ENCODE data around the gene RPTOR.

RPTOR gene

DNA sequence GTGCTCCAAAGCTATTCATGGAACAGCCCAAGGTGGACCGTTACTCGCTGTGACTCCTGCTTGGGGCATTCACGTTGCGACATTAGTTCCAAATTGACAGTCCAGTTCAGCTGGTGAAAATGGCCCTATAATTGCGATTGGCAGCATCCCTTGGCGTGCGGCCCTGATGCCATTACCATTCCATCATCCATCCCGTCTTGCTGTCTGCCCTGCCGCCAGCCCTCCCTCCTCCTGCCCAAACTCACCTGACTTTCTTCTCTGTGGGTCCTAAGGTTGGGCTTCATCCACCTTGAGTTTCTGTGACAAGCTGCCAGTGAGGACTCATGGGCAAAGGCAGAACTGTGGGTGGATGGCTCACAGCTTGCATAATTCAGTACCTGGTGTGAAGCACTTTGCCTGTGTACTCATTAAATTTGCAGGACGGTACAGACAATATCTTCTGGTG lies 104.6 kb downstream of the RPTOR start:
- no peak for DNase-seq

DNA sequence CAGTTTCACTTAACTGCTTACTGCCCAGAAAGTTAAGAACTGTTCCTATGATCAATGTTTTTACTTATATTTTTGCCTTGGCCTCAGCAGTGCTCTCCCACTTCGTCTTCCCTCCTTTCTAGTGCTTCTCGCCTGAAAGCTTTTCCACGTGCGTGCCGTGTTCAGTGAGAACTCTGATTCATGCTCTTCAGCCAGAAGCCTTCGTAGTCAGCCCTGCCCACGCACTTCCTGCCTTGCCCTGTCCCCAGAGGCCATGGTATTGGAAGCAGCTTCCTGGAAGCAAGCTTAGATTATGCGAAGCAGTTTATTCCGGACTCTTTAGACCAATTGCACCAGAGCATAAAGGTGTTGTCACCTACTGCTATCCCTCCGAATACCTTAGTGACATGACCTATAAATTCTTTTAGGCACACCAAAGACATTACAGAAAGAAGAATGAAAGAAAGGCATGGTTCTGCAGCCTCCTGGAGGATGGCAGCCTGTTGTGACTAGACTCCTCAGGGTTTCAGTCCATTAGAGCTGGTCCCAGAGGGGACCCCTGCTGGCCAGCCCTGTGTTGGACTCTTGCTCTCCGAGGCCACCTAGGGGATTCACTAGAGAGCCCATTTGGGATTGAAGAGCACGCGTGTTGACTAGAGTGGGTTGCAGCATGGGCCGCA lies 105.2 kb downstream of the RPTOR start:
- DNase-seq: peak in 40 of 42 donors; percentile 27 to 82 (median 53)
- intact Hi-C loops (cut with DNase I): no loop called here

More for the DNA sequence above, 104.6 kb downstream of the RPTOR start:
- intact Hi-C loops (cut with DNase I): no loop called here

DNA sequence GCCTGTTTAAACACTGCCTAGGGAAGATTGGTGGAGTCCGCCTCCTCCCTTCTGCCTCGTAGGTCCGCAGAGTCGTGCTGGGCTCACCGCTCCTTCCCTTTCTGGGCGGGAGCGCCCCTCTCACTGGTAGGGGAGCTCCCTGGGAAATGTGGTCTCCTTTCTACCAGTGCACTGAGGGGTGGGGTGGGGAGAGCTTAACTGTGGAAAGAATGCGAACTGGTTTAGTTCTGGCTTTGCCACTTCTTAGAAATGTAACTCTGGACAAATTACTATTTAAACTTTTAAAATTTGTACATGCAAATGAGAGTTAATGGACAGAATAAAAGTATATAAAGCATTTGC lies 105.7 kb downstream of the RPTOR start:
- no peak for DNase-seq
- intact Hi-C loops (cut with DNase I): no loop called here

GRCh38 chr17:80650751-80651518 lies 106.3 kb downstream of the RPTOR start:
- intact Hi-C loops (cut with DNase I): no loop called here
- no peak for DNase-seq

DNA sequence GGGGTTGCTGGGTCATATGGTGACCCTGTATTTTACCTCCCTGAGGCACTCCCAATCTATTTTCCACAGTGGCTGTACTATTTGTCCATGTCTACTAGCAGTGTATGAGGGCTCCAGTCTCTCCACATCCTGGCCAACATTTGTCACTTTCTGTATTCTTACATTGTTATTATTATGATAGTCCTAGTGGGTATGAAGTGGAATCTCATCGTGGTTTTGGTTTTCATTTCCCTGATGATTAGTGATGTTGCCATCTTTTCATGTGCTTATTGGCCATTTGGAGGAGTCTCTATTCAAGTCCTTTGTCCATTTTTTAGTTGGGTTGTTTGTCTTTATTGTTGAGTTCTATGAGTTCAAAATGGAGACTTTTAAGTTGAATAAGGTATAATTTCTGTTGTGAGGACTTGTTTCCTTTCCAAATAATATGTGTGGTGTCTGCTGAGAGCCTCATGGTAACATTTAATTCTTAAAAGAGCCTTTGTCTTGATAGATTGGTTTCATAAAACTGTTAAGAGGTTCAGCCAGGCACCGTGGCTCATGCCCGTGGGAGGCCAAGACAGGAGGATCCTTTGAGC lies 108.2 kb downstream of the RPTOR start:
- intact Hi-C loops (cut with DNase I): no loop called here
- no peak for DNase-seq

DNA sequence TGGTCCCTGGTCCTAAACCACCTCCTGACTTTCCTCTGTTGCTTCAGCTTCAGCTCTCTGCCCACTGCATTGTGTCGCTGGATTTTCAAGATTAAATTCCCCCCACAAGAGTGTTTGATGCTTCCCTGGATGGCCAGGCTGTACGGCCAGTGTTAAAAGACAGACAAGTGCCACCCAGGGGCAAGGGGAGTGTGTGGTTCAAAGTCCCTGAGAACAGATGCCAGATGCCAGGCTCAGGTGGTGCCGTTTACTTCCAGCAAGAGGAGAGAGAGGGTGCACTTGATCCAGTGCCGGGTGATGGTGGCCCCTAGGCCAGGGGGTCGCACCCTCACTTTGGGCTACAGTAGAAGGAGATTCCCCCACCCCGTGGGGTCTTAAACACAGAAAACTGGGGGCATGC lies 109.2 kb downstream of the RPTOR start:
- no peak for DNase-seq
- intact Hi-C loops (cut with DNase I): no loop called here

- no peak for DNase-seq
- intact Hi-C loops (cut with DNase I): no loop called here
These were observed 111.0 kb downstream of the RPTOR start for GRCh38 chr17:80655608-80656007.

GRCh38 chr17:80656590-80656989 lies 112.0 kb downstream of the RPTOR start:
- intact Hi-C loops (cut with DNase I): no loop called here
- DNase-seq: peak in 25 of 42 donors; percentile 8 to 75 (median 31)

GRCh38 chr17:80657561-80657960 lies 112.9 kb downstream of the RPTOR start:
- intact Hi-C loops (cut with DNase I): no loop called here
- no peak for DNase-seq

DNA sequence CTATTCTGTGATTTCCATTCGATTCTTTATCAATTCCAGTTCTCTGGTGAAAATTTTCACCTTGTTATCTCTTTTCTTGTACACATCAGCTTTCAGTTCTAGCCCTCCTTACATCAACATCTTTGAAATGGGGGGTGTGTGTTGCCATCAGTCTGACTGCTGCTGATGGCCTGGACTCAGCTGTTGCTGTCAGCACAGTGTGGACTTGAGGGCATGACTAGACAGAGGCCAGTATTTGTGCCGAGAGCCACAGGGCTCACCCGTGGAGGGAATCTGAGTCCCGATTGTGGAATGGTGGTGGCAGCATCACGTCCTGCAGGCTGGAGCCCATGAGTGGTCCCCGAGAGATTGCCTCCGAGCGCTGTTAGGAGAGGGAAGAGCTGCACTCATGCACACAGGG lies 114.2 kb downstream of the RPTOR start:
- DNase-seq: no peak

GRCh38 chr17:80659651-80660050 lies 115.0 kb downstream of the RPTOR start:
- DNase-seq: no peak
- intact Hi-C loops (cut with DNase I): no loop called here

More for the DNA sequence above, 114.2 kb downstream of the RPTOR start:
- intact Hi-C loops (cut with DNase I): no loop called here

DNA sequence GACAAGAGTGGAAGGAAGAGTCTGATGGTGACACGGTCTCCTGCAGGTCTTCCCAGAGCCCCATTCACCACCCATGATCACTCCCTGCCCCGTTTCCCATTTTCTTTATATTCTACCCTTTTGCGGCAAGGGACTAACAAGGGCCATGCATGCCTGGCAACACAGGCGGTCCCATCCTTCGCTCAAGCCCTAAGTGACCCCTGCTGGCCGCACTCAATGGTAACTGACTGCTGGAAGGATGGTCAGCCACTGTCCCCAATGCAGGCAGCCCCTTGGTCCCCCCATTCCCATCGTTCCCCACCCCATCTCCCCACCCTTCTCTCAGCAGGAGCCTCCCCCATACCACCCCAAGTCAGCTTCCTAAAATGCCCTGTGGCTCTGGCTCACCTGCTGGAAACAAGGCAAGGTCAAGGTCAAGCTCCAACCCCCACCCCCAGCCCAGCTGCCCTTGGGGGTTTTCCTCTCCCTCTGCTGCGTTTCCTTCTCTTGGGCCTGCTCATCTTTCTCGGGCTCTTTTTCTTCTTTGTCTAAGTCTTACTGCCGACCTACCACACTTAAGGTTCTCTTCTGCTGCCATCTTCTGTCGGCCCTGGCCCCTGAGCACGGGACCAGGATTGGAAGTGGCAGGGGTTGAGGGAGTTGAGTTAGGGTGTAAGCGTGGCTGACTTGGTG lies 116.0 kb downstream of the RPTOR start:
- DNase-seq: no peak
- intact Hi-C loops (cut with DNase I): no loop called here

DNA sequence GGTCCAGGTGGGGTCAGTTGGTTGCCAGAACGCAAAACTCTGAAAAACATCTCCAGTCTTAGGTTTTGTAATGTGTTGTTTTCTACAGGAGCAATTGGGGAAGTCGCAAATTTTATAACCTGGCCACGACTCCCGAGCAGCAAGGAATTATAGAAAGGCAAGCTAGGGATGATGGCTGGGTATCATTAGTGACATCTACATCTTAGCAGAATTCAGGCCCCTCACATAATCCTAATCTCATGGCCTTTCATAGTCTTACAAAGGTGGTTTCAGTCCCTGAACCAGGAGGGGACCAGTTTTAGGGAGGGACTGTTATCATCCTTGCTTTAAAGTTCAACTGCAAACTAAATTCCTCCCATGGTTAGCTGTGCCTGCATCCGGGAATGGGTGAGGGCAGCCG lies 117.9 kb downstream of the RPTOR start:
- intact Hi-C loops (cut with DNase I): no loop called here

GRCh38 chr17:80663781-80664206 lies 119.2 kb downstream of the RPTOR start:
- DNase-seq: no peak
- intact Hi-C loops (cut with DNase I): no loop called here

More for the DNA sequence above, 117.9 kb downstream of the RPTOR start:
- no peak for DNase-seq

DNA sequence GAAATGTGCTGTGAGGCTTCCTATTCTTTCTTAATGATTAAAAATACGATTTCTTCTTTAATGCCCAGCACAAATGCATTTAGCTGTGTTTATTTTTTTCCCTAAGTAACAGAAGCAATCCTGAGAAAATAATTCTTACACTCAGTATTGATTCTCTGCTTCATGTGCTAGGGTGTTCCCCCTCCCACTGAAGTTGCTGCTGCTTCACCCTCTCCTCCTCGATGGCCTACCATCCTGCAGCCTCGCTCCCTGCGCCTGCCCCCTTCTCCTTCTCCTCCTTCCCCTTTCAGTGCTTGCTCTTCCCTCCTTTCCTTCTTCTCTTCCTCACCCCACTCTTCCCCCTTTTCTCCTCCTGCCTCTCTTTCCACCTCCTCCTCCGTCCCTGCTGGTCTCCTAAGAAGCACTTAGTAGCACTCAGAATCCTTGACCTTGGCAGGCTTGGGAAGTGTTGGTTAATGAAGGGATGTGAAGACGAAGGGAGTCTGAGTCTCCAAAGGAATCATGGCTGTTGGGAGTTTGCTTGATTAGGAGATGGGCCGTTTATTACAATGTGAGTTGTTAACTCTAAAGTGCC lies 119.7 kb downstream of the RPTOR start:
- no peak for DNase-seq
- intact Hi-C loops (cut with DNase I): no loop called here

GRCh38 chr17:80665792-80666191 lies 121.2 kb downstream of the RPTOR start:
- intact Hi-C loops (cut with DNase I): no loop called here
- DNase-seq: no peak

DNA sequence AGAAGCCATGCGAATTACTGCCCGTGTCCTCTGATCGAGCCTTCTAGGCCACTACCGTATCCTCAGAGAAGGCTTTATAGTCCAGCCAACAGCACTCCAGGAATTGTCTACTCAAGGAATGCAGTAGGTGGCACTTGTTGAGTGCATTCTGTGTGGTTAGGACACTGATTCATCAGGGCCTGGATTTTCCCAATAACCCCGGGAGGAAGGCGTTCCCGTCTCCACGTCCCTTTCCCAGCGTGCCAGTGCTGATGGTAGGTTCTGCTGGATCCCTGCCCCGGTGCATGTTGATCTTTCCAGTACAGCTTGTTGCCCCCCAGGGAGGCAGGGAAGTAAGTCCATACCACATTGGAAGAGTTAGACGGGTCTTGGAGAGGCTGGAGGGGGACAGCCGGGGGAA lies 122.2 kb downstream of the RPTOR start:
- DNase-seq: no peak
- intact Hi-C loops (cut with DNase I): no loop called here

DNA sequence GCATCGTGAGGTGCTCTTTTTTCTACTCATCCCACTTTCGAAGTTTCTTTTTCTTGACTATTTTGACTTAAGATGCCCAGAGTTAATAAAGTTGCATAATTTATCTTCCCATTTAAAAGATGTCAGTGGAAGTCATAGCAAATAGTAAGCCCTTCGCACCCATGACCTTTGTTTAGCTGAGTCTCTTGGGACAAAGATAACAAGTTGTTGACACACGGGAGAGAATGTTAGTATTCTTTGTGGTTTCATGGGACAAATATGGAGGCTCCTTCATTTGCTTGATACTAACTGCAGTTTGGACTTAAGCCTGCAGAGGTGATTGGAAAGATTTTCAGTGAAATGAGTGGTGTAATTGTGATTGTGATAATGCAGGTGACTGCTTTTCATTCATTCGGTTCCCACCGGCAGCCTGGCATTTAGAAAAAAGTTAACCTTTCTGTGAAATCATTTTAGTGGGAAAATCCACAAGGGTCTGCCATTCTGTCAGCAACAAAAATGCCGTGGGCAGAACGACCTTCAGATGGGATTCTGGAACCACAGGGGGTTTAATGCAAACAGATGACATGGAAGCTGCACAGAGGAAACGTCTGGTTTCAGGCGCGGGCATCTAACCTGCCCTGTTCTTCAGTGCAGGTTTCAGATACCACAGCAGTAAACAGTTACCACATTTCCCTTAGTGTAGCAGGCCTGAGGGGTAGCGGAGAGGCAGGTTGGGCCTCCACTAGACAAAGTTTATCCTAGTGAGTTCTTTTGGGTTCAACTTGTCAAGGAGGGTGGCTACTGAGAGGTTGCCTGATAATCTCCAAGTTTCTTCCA lies 123.0 kb downstream of the RPTOR start:
- intact Hi-C loops (cut with DNase I): no loop called here
- no peak for DNase-seq

Measured in head of caudate nucleus (tissue), 42 donors.